ACC112 (cell line): ENCODE data around the gene SLC16A6.
"Not testable (repeated sequence)": the region's sequence is repeated elsewhere in the genome, so short reads cannot be mapped to it uniquely, and the experiment has no call there.

Source experiments
- H2AFZ ChIP-seq: fragments of 200-600 bp; sonication (generic); one replicate; pipeline ENCODE4 v1.6.0; 2017; ENCODE audit warnings: antibody characterized with exemption, low read length; ENCODE audit not compliant: unreplicated experiment
- H3K27ac ChIP-seq: fragments of 200-600 bp; sonication (generic); 2 replicates; pipeline ENCODE4 v1.5.1; 2014; ENCODE audit warnings: low read depth, mild to moderate bottlenecking, antibody characterized with exemption, low read length, moderate library complexity
- H3K27me3 ChIP-seq: fragments of 200-600 bp; sonication (generic); 2 replicates; pipeline ENCODE4 v1.6.1; 2014; ENCODE audit warnings: mild to moderate bottlenecking, antibody characterized with exemption, low read length, moderate library complexity, mixed read lengths; ENCODE audit not compliant: insufficient read depth
- H3K36me3 ChIP-seq: fragments of 200-600 bp; sonication (generic); 2 replicates; pipeline ENCODE4 v1.6.1; 2016; ENCODE audit warnings: mild to moderate bottlenecking, antibody characterized with exemption, low read length, moderate library complexity, mixed read lengths; ENCODE audit not compliant: insufficient read depth
- H3K4me1 ChIP-seq: fragments of 200-600 bp; sonication (generic); one replicate; pipeline ENCODE4 v1.6.1; 2016; ENCODE audit warnings: low read length, mixed read lengths; ENCODE audit not compliant: insufficient read depth, unreplicated experiment, control insufficient read depth
- H3K4me3 ChIP-seq: fragments of 200-600 bp; sonication (generic); 2 replicates; pipeline ENCODE4 v1.5.1; 2014; ENCODE audit warnings: mild to moderate bottlenecking, low read depth, low read length
- H3K79me2 ChIP-seq: fragments of 200-600 bp; sonication (generic); one replicate; pipeline ENCODE4 v1.6.0; 2016; ENCODE audit warnings: low read length; ENCODE audit not compliant: control insufficient read depth, unreplicated experiment, insufficient read depth

SLC16A6 gene

GRCh38 chr17:68259648-68259951 lies 31.3 kb downstream of the SLC16A6 start:
- not testable (repeated sequence) for H3K36me3 ChIP-seq, H3K27ac ChIP-seq, H3K4me1 ChIP-seq, H3K79me2 ChIP-seq, H3K27me3 ChIP-seq
- peak overlapping the region; percentile 65 for H3K4me3 ChIP-seq
- peak overlapping the region; percentile 47 for H2AFZ ChIP-seq

GRCh38 chr17:68258890-68259647 lies 31.9 kb downstream of the SLC16A6 start:
- Histone ChIP-seq H3K4me3 (peak overlapping the region; percentile 65), H3K27ac (peak overlapping the region; percentile 17; the same call in 1 of the 2 replicates), H2AFZ (peak overlapping the region; percentile 47)
- H3K27me3 ChIP-seq, H3K36me3 ChIP-seq, H3K79me2 ChIP-seq, H3K4me1 ChIP-seq: not testable (repeated sequence)

GRCh38 chr17:68257934-68258333 lies 33.0 kb downstream of the SLC16A6 start:
- Histone ChIP-seq H3K27ac (no peak overlapping the region), H3K4me1 (no peaks in the 10 kb centered on the region)

GRCh38 chr17:68256701-68257100 lies 34.2 kb downstream of the SLC16A6 start:
- not testable (repeated sequence) for H3K79me2 ChIP-seq, H3K27me3 ChIP-seq, H3K27ac ChIP-seq, H2AFZ ChIP-seq, H3K36me3 ChIP-seq, H3K4me1 ChIP-seq, H3K4me3 ChIP-seq

More at GRCh38 chr17:68257934-68258333, 33.0 kb downstream of the SLC16A6 start:
- Histone ChIP-seq H3K4me3 (no peak overlapping the region), H3K79me2 (no peaks in the 10 kb centered on the region), H2AFZ (no peak overlapping the region), H3K27me3 (no peaks in the 10 kb centered on the region), H3K36me3 (0 out of 2 replicates have a peak, but pooled peaks cover 2% of the 10 kb centered on the region)

GRCh38 chr17:68255731-68256538 lies 35.0 kb downstream of the SLC16A6 start:
- Histone ChIP-seq H3K4me1 (no peaks in the 10 kb centered on the region), H3K79me2 (no peaks in the 10 kb centered on the region)

GRCh38 chr17:68255151-68255550 lies 35.8 kb downstream of the SLC16A6 start:
- Histone ChIP-seq H3K27me3 (no peaks in the 10 kb centered on the region), H3K4me3 (no peak overlapping the region), H2AFZ (no peak overlapping the region), H3K79me2 (no peaks in the 10 kb centered on the region), H3K4me1 (no peaks in the 10 kb centered on the region), H3K27ac (no peak overlapping the region), H3K36me3 (0 out of 2 replicates have a peak, but pooled peaks cover 10% of the 10 kb centered on the region)

More at GRCh38 chr17:68255731-68256538, 35.0 kb downstream of the SLC16A6 start:
- Histone ChIP-seq H3K27ac (no peak overlapping the region), H3K4me3 (no peak overlapping the region), H3K36me3 (0 out of 2 replicates have a peak, but pooled peaks cover 10% of the 10 kb centered on the region), H2AFZ (no peak overlapping the region), H3K27me3 (no peaks in the 10 kb centered on the region)

GRCh38 chr17:68253426-68253825 lies 37.5 kb downstream of the SLC16A6 start:
- H3K36me3 ChIP-seq: 0 out of 2 replicates have a peak, but pooled peaks cover 10% of the 10 kb centered on the region
- not testable (repeated sequence) for H3K79me2 ChIP-seq, H2AFZ ChIP-seq

GRCh38 chr17:68249354-68249765 lies 41.6 kb downstream of the SLC16A6 start:
- 0 out of 2 replicates have a peak, but pooled peaks cover 10% of the 10 kb centered on the region for H3K36me3 ChIP-seq
- H2AFZ ChIP-seq: no peak overlapping the region
- H3K4me3 ChIP-seq: no peak overlapping the region; the same call in 1 of the 2 replicates

More at GRCh38 chr17:68253426-68253825, 37.5 kb downstream of the SLC16A6 start:
- H3K27me3 ChIP-seq, H3K4me3 ChIP-seq, H3K27ac ChIP-seq, H3K4me1 ChIP-seq: not testable (repeated sequence)

GRCh38 chr17:68248891-68249290 lies 42.0 kb downstream of the SLC16A6 start:
- H3K79me2 ChIP-seq: peaks cover 7% of the 10 kb centered on the region
- no peak overlapping the region for H2AFZ ChIP-seq
- H3K4me3 ChIP-seq: peak overlapping the region; percentile 87
- no peaks in the 10 kb centered on the region for H3K27me3 ChIP-seq
- H3K27ac ChIP-seq: peak overlapping the region; percentile 61
- H3K36me3 ChIP-seq: 0 out of 2 replicates have a peak, but pooled peaks cover 10% of the 10 kb centered on the region
- peaks cover 7% of the 10 kb centered on the region for H3K4me1 ChIP-seq

More at GRCh38 chr17:68249354-68249765, 41.6 kb downstream of the SLC16A6 start:
- H3K27ac ChIP-seq: no peak overlapping the region
- peaks cover 7% of the 10 kb centered on the region for H3K4me1 ChIP-seq
- no peaks in the 10 kb centered on the region for H3K27me3 ChIP-seq
- H3K79me2 ChIP-seq: peaks cover 7% of the 10 kb centered on the region

GRCh38 chr17:68248199-68248825 lies 42.6 kb downstream of the SLC16A6 start:
- Histone ChIP-seq H3K79me2 (peaks cover 7% of the 10 kb centered on the region), H3K27me3 (no peaks in the 10 kb centered on the region), H3K36me3 (0 out of 2 replicates have a peak, but pooled peaks cover 10% of the 10 kb centered on the region), H2AFZ (peak overlapping the region; percentile 75), H3K4me1 (peaks cover 7% of the 10 kb centered on the region), H3K27ac (peak overlapping the region; percentile 61), H3K4me3 (peak overlapping the region; percentile 87)
